GM12878 (cell line): ENCODE results near the gene SURF2. TPM values are rescaled to one million over a fixed set of nuclear protein-coding genes. Genes with fewer than 3 reads are reported as not detected.

ENCODE experiments used
- CEBPB ChIP-seq, 2 experiments: fragments of 150-350 bp in 1 of 2; IDR thresholded peaks; 2 replicates each; pipeline ENCODE4 v1.6.1; 2012 to 2014; ENCODE audit warnings: low read depth in 2 of 2, low read length in 2 of 2, borderline replicate concordance in 1 of 2, inconsistent platforms in 1 of 2
- E2F8 ChIP-seq: fragments of 450-650 bp; IDR thresholded peaks from 2 replicates; pipeline ENCODE4 v1.6.1; 2018; ENCODE audit warnings: mild to moderate bottlenecking, low read depth, moderate library complexity; ENCODE audit not compliant: partially characterized antibody
- EED ChIP-seq: sonication (generic); IDR thresholded peaks from 2 replicates; pipeline ENCODE4 v1.6.1; 2016; ENCODE audit warnings: antibody characterized with exemption, low read depth
- IRF5 ChIP-seq: fragments of 450-650 bp; IDR thresholded peaks from 2 replicates; pipeline ENCODE4 v1.6.1; 2017; ENCODE audit warnings: borderline replicate concordance
- NR2C2 ChIP-seq: IDR thresholded peaks from 2 replicates; pipeline ENCODE4 v1.6.1; 2011; ENCODE audit warnings: borderline replicate concordance, low read depth; ENCODE audit not compliant: control insufficient read depth, insufficient read length
- POLR2AphosphoS2 ChIP-seq: IDR thresholded peaks from 2 replicates; pipeline ENCODE4 v1.6.1; 2011; ENCODE audit warnings: low read depth, mild to moderate bottlenecking, low read length, improper control_type of control experiment, moderate library complexity
- ZNF217 ChIP-seq: fragments of 450-650 bp; IDR thresholded peaks from 2 replicates; pipeline ENCODE4 v1.6.1; 2017; ENCODE audit warnings: antibody characterized with exemption, mild to moderate bottlenecking
- ZNF24 ChIP-seq: fragments of 450-650 bp; IDR thresholded peaks from 2 replicates; pipeline ENCODE4 v1.6.1; 2017; ENCODE audit warnings: antibody characterized with exemption, mild to moderate bottlenecking
- polyA plus RNA-seq, 11 experiments: library from polyadenylated mRNA; depleted of rRNA in 4 of 11; unstranded in 6 of 11; stranded (reverse) in 5 of 11; fragments of >200 nt; fragmentation: Nextera tagmentation in 4 of 11; fragmentation: Illumina TruSeq in 1 of 11; extraction: Ambion mirVana in 4 of 11; extraction: Trizol in 1 of 11; gene quantifications; 1 replicate in 1 of 11; 2 replicates in 10 of 11; pipeline versions ENCODE4 v1.2.1 to v1.2.3, GENCODE V29; 2011 to 2016; ENCODE audit warnings: inconsistent platforms in 2 of 11, missing spikeins in 2 of 11, low read depth in 1 of 11
- total RNA-seq, 4 experiments: library from RNA; depleted of rRNA in 3 of 4; stranded (reverse); fragments of >200 nt in 3 of 4; fragmentation: Illumina TruSeq in 1 of 4; extraction: Trizol in 1 of 4; gene quantifications; 2 replicates each; pipeline versions ENCODE4 v1.2.1 to v1.2.3, GENCODE V29; 2013 to 2021

SURF2 gene
- total and polyA plus RNA-seq, 10 of the 15 experiments (the other 5 are each of a cell fraction or from before 2014, with no cell fraction given): 4.0 to 41.7 (median 20.8) TPM

GRCh38 chr9:133405508-133406438 is 49.4 kb downstream of the SURF2 start (continued):
- no peak for TF ChIP-seq ZNF217
- no peak for TF ChIP-seq NR2C2
- TF ChIP-seq E2F8: no peak
- no peak for TF ChIP-seq ZNF24
- no peak for TF ChIP-seq EED
- no peak for TF ChIP-seq CEBPB (IDR thresholded peaks at IDR 0.05; ENCODE audit: borderline replicate concordance in 1 of 2, low read depth in 2 of 2, low read length in 2 of 2)
- TF ChIP-seq IRF5: no peak
- TF ChIP-seq POLR2AphosphoS2: no peak
- TF ChIP-seq, all 136 proteins: peak for 0
